OCI-LY7 (cell line): Measurements from ENCODE around the gene HNMT. TPM values are rescaled to one million over a fixed set of nuclear protein-coding genes. Genes with fewer than 3 reads are reported as not detected.

Experiments used
- BruUV-seq: library from RNA; stranded (reverse); fragments of 400-500 nt; replicated peaks from 2 replicates; lab custom pipeline; 2021; lab: Mats Ljungman, UMichigan
- CTCF ChIA-PET: fragments of 300-600 bp; sonication (Branson Sonifier 250); formaldehyde crosslinking; loops from one replicate; lab custom pipeline; 2022; ENCODE audit warnings: antibody characterized with exemption; ENCODE audit not compliant: unreplicated experiment; lab: Charles Lee
- POLR2A ChIA-PET: fragments of 300-600 bp; sonication (Branson Sonifier 250); formaldehyde crosslinking; loops from one replicate; lab custom pipeline; 2022; ENCODE audit warnings: antibody characterized with exemption; lab: Charles Lee
- DNase-seq: peaks from one replicate; pipeline ENCODE4 v3.0.0-alpha.2; 2015; ENCODE audit warnings: low spot score
- H2AFZ ChIP-seq: fragments of 200-600 bp; sonication (generic), shearing (Covaris generic); 2 replicates; pipeline ENCODE4 v1.6.1; 2014; ENCODE audit warnings: mild to moderate bottlenecking, antibody characterized with exemption, low read length, moderate library complexity
- H3K27ac ChIP-seq: fragments of 200-600 bp; sonication (generic); 2 replicates; pipeline ENCODE4 v1.5.1; 2014; ENCODE audit warnings: mixed run types, low read depth, mild to moderate bottlenecking, moderate library complexity, low read length, inconsistent platforms; ENCODE audit not compliant: poor library complexity, severe bottlenecking
- H3K36me3 ChIP-seq: fragments of 200-600 bp; sonication (generic); 2 replicates; pipeline ENCODE4 v1.6.1; 2014; ENCODE audit warnings: mild to moderate bottlenecking, antibody characterized with exemption, low read length, moderate library complexity, mixed read lengths; ENCODE audit not compliant: insufficient read depth
- H3K4me1 ChIP-seq: fragments of 200-600 bp; sonication (generic); 2 replicates; pipeline ENCODE4 v1.5.1; 2014; ENCODE audit warnings: mild to moderate bottlenecking, low read length; ENCODE audit not compliant: insufficient read depth, poor library complexity, severe bottlenecking
- H3K4me2 ChIP-seq: fragments of 200-600 bp; sonication (generic); 2 replicates; pipeline ENCODE4 v1.6.1; 2014; ENCODE audit warnings: mild to moderate bottlenecking, low read length
- H3K4me3 ChIP-seq: fragments of 200-600 bp; sonication (generic); 2 replicates; pipeline ENCODE4 v1.5.1; 2014; ENCODE audit warnings: mild to moderate bottlenecking, low read depth, low read length; ENCODE audit not compliant: poor library complexity, severe bottlenecking
- H3K79me2 ChIP-seq: fragments of 200-600 bp; sonication (generic); 2 replicates; pipeline ENCODE4 v1.6.1; 2016; ENCODE audit warnings: low read depth, mild to moderate bottlenecking, low read length, moderate library complexity, mixed read lengths; ENCODE audit not compliant: insufficient read depth
- H3K9me2 ChIP-seq: fragments of 200-600 bp; sonication (generic); 2 replicates; pipeline ENCODE4 v1.6.1; 2016; ENCODE audit warnings: mild to moderate bottlenecking, low read length, mixed read lengths; ENCODE audit not compliant: insufficient read depth
- H3K9me3 ChIP-seq: fragments of 200-600 bp; sonication (generic); 2 replicates; pipeline ENCODE4 v1.6.1; 2014; ENCODE audit warnings: mild to moderate bottlenecking, mixed run types, low read length, mixed read lengths
- H4K20me1 ChIP-seq: fragments of 200-600 bp; sonication (generic); 2 replicates; pipeline ENCODE4 v1.6.1; 2014; ENCODE audit warnings: mild to moderate bottlenecking, antibody characterized with exemption, low read length, moderate library complexity, mixed read lengths; ENCODE audit not compliant: insufficient read depth
- CTCF ChIP-seq: fragments of 200-600 bp; sonication (generic); conservative IDR thresholded peaks from 2 replicates; pipeline ENCODE4 v1.5.1; 2014; ENCODE audit warnings: mild to moderate bottlenecking, antibody characterized with exemption, low read length, moderate library complexity, mixed read lengths
- EZH2phosphoT487 ChIP-seq: fragments of 200-600 bp; sonication (generic); IDR thresholded peaks from 2 replicates; pipeline ENCODE4 v1.6.1; 2018; ENCODE audit warnings: low read depth, borderline replicate concordance, mild to moderate bottlenecking, mixed run types, antibody characterized with exemption, low read length, moderate library complexity, mixed read lengths
- intact Hi-C: fragments of 100-400 bp; cut with micrococcal nuclease; formaldehyde crosslinking; loops from one replicate; pipeline ENCODE4 v1.10.0; 2022; ENCODE audit not compliant: unreplicated experiment
- total RNA-seq, 2 experiments: library from RNA; depleted of rRNA in 1 of 2; stranded (reverse); fragments of >200 nt in 1 of 2; shearing (Covaris generic) in 1 of 2; gene quantifications; 2 replicates each; pipeline ENCODE4 v1.2.3, GENCODE V29; 2014 to 2022

Gene HNMT
- total RNA-seq, 2 experiments from 2014 or later = not detected

GRCh38 chr2:137986268-137986667, 22.0 kb downstream of the HNMT start:
- H3K9me3 ChIP-seq = no peaks in the 10 kb centered on the region
- no peaks in the 10 kb centered on the region for H3K4me1 ChIP-seq
- intact Hi-C loops = no loop called here
- TF ChIP-seq EZH2phosphoT487 (no peak), CTCF (no peak)
- no peaks in the 10 kb centered on the region for H3K9me2 ChIP-seq
- H3K4me3 ChIP-seq = no peak overlapping the region
- no peak overlapping the region for H2AFZ ChIP-seq
- DNase-seq = no peak
- H3K4me2 ChIP-seq = no peak overlapping the region
- CTCF ChIA-PET = no interaction called here
- no peaks in the 10 kb centered on the region for H4K20me1 ChIP-seq
- H3K36me3 ChIP-seq = no peaks in the 10 kb centered on the region
- no peak overlapping the region for H3K27ac ChIP-seq
- H3K79me2 ChIP-seq = no peaks in the 10 kb centered on the region
- no TSS peak for BruUV-seq
- POLR2A ChIA-PET = interaction anchor here (0.6 to 1.0 kb wide), 2 partner anchors 23 to 47 kb away, joined by 3 read pairs; no protein-coding TSS in a partner anchor

- BruUV-seq = no TSS peak
- no peaks in the 10 kb centered on the region for H3K36me3 ChIP-seq
- H3K4me2 ChIP-seq = no peak overlapping the region
- CTCF ChIA-PET = no interaction called here
- no peaks in the 10 kb centered on the region for H3K4me1 ChIP-seq
- POLR2A ChIA-PET = no interaction called here
- intact Hi-C loops = no loop called here
- no peak overlapping the region for H2AFZ ChIP-seq
- no peak overlapping the region for H3K4me3 ChIP-seq
- H3K79me2 ChIP-seq = no peaks in the 10 kb centered on the region
- H3K27ac ChIP-seq = no peak overlapping the region
- no peaks in the 10 kb centered on the region for H4K20me1 ChIP-seq
- no peak for DNase-seq
- no peaks in the 10 kb centered on the region for H3K9me3 ChIP-seq
- no peaks in the 10 kb centered on the region for H3K9me2 ChIP-seq
- TF ChIP-seq EZH2phosphoT487 (no peak), CTCF (no peak)
These were observed 22.7 kb downstream of the HNMT start for GRCh38 chr2:137987011-137987410.

- Histone ChIP-seq H3K4me2 (no peak overlapping the region), H3K4me3 (no peak overlapping the region), H3K79me2 (no peaks in the 10 kb centered on the region), H2AFZ (no peak overlapping the region), H3K9me2 (no peaks in the 10 kb centered on the region), H3K9me3 (no peaks in the 10 kb centered on the region), H3K27ac (no peak overlapping the region), H4K20me1 (no peaks in the 10 kb centered on the region), H3K4me1 (no peaks in the 10 kb centered on the region), H3K36me3 (no peaks in the 10 kb centered on the region)
- intact Hi-C loops = no loop called here
- ChIA-PET POLR2A (interaction anchor here (1.1 kb wide), 2 partner anchors 10 to 14 kb away, joined by 3 to 4 read pairs; no protein-coding TSS in a partner anchor), CTCF (no interaction called here)
- no peak for DNase-seq
- no TSS peak for BruUV-seq
- TF ChIP-seq CTCF = no peak
- no peak for TF ChIP-seq EZH2phosphoT487
These were observed 26.8 kb downstream of the HNMT start for GRCh38 chr2:137991078-137991477.
